Measurements from ENCODE around the gene MRI1.
"Not testable (repeated sequence)": the region's sequence is repeated elsewhere in the genome, so short reads cannot be mapped to it uniquely, and the experiment has no call there.

The MRI1 gene

GRCh38 chr19:13761423-13761822 is 2.9 kb upstream of the MRI1 start:
- no peak for DNase-seq (ENCODE audit: low read depth)

GRCh38 chr19:13762635-13763235 is 1.6 kb upstream of the MRI1 start:
- DNase-seq (ENCODE audit: low read depth), result no peak

- no peak for DNase-seq (ENCODE audit: low read depth)
Observed at GRCh38 chr19:13763265-13763664, 1.1 kb upstream of the MRI1 start.

- DNase-seq (ENCODE audit: low read depth), result peak; percentile 29
Observed at GRCh38 chr19:13764821-13765394, 586 bp downstream of the MRI1 start.

GRCh38 chr19:13765395-13766094 is 1.2 kb downstream of the MRI1 start:
- no peak for DNase-seq (ENCODE audit: low read depth)

GRCh38 chr19:13766095-13766481 is 1.8 kb downstream of the MRI1 start:
- no peak for DNase-seq (ENCODE audit: low read depth)

GRCh38 chr19:13768510-13768909 is 4.2 kb downstream of the MRI1 start:
- no peak for DNase-seq (ENCODE audit: low read depth)

- DNase-seq (ENCODE audit: low read depth), result no peak
Observed at GRCh38 chr19:13770013-13770635, 5.8 kb downstream of the MRI1 start.

GRCh38 chr19:13774217-13775191 is 10.2 kb downstream of the MRI1 start, which contains the start of gene C19orf53:
TSS of gene C19orf53 (plus strand) at chr19:13774456. CDS start at chr19:13774478, 22 bp downstream.
- peak; percentile 96 for DNase-seq (ENCODE audit: low read depth)

- DNase-seq (ENCODE audit: low read depth), result no peak
Observed at GRCh38 chr19:13778398-13778797, 14.1 kb downstream of the MRI1 start.

- no peak for DNase-seq (ENCODE audit: low read depth)
Observed at GRCh38 chr19:13778847-13779246, 14.5 kb downstream of the MRI1 start.

GRCh38 chr19:13779794-13780193 is 15.5 kb downstream of the MRI1 start:
- DNase-seq (ENCODE audit: low read depth), result not testable (repeated sequence)

GRCh38 chr19:13781547-13781946 is 17.2 kb downstream of the MRI1 start:
- DNase-seq (ENCODE audit: low read depth), result peak; percentile 93

GRCh38 chr19:13782537-13782936 is 18.2 kb downstream of the MRI1 start:
- DNase-seq (ENCODE audit: low read depth), result no peak

- DNase-seq (ENCODE audit: low read depth), result no peak
Observed at GRCh38 chr19:13783565-13784500, 19.5 kb downstream of the MRI1 start.

- peak; percentile 63 for DNase-seq (ENCODE audit: low read depth)
Observed at GRCh38 chr19:13784731-13785452, 20.6 kb downstream of the MRI1 start.

GRCh38 chr19:13788991-13789390 is 24.7 kb downstream of the MRI1 start:
- DNase-seq (ENCODE audit: low read depth), result peak; percentile 96

GRCh38 chr19:13790354-13790753 is 26.0 kb downstream of the MRI1 start:
- DNase-seq (ENCODE audit: low read depth), result peak; percentile 73

GRCh38 chr19:13793317-13793716 is 29.0 kb downstream of the MRI1 start:
- not testable (repeated sequence) for DNase-seq (ENCODE audit: low read depth)

GRCh38 chr19:13794398-13794756 is 30.1 kb downstream of the MRI1 start:
- peak; percentile 96 for DNase-seq (ENCODE audit: low read depth)

All from iris pigment epithelial cell (primary cell).